ENCODE results near the gene PTPRR.

Gene PTPRR

GRCh38 chr12:70648831-70649230 lies 271.7 kb downstream of the PTPRR start:
- TF ChIP-seq POLR2AphosphoS5 (IDR thresholded peaks at IDR 0.05; ENCODE audit: low read depth, low read length) (no peak), TAF1 (IDR thresholded peaks at IDR 0.05; ENCODE audit: borderline replicate concordance, insufficient read depth, low read length) (no peak), FOXP2 (optimal IDR thresholded peaks at IDR 0.05; ENCODE audit: borderline replicate concordance, extremely low read depth, extremely low read length, insufficient read depth) (no peak), SIN3A (IDR thresholded peaks at IDR 0.05; ENCODE audit: borderline replicate concordance, insufficient read depth, low read length) (no peak)
- TF ChIP-seq, protein P1, sequence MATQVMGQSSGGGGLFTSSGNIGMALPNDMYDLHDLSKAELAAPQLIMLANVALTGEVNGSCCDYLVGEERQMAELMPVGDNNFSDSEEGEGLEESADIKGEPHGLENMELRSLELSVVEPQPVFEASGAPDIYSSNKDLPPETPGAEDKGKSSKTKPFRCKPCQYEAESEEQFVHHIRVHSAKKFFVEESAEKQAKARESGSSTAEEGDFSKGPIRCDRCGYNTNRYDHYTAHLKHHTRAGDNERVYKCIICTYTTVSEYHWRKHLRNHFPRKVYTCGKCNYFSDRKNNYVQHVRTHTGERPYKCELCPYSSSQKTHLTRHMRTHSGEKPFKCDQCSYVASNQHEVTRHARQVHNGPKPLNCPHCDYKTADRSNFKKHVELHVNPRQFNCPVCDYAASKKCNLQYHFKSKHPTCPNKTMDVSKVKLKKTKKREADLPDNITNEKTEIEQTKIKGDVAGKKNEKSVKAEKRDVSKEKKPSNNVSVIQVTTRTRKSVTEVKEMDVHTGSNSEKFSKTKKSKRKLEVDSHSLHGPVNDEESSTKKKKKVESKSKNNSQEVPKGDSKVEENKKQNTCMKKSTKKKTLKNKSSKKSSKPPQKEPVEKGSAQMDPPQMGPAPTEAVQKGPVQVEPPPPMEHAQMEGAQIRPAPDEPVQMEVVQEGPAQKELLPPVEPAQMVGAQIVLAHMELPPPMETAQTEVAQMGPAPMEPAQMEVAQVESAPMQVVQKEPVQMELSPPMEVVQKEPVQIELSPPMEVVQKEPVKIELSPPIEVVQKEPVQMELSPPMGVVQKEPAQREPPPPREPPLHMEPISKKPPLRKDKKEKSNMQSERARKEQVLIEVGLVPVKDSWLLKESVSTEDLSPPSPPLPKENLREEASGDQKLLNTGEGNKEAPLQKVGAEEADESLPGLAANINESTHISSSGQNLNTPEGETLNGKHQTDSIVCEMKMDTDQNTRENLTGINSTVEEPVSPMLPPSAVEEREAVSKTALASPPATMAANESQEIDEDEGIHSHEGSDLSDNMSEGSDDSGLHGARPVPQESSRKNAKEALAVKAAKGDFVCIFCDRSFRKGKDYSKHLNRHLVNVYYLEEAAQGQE (IDR thresholded peaks at IDR 0.05; ENCODE audit: insufficient read depth in 1 of 2, low read depth in 2 of 2, low read length in 2 of 2), result no peak

DNA sequence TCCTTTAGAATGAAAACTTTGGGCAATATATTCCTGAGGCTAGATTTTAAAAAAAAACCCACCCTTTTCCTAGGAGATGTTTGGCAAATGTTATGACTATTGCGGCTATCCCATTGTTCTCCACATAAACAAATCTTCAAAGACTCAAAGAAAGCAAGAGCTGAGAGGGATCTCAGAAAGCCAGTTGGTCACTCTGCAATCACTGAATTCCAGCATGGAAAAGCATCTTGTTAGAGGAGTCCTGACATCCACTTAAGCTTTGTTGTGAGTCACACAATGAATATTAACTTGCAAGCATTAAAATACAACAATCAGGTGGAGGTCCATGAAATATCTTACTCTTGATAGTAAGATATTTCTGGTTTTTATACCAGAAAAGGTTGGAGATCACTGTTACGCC lies 272.3 kb downstream of the PTPRR start:
- TF ChIP-seq POLR2AphosphoS5 (IDR thresholded peaks at IDR 0.05; ENCODE audit: low read depth, low read length) (no peak), SIN3A (IDR thresholded peaks at IDR 0.05; ENCODE audit: borderline replicate concordance, insufficient read depth, low read length) (no peak), FOXP2 (optimal IDR thresholded peaks at IDR 0.05; ENCODE audit: borderline replicate concordance, extremely low read depth, extremely low read length, insufficient read depth) (no peak), TAF1 (IDR thresholded peaks at IDR 0.05; ENCODE audit: borderline replicate concordance, insufficient read depth, low read length) (no peak)
- TF ChIP-seq, protein P1 (IDR thresholded peaks at IDR 0.05; ENCODE audit: insufficient read depth in 1 of 2, low read depth in 2 of 2, low read length in 2 of 2), result no peak

DNA sequence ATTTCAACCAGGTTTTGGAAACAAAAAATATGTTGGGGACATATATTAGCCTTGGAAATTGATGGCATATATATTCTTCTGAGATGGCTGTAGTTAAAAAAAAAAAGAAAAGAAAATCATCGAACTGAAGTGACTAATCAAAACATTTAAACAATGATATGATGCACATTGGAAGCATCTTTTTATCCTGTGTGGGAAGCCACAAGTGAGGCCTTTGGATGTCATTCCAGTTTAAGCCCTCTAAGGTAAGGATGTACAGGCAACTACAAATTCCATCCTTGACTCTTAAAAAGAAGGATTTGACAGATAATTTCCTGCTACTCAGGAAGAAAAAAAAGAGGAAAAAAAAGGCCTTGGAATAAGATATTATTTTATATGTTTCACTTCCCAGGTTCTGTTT lies 273.7 kb downstream of the PTPRR start:
- TF ChIP-seq POLR2AphosphoS5 (IDR thresholded peaks at IDR 0.05; ENCODE audit: low read depth, low read length) (no peak), TAF1 (IDR thresholded peaks at IDR 0.05; ENCODE audit: borderline replicate concordance, insufficient read depth, low read length) (no peak), FOXP2 (optimal IDR thresholded peaks at IDR 0.05; ENCODE audit: borderline replicate concordance, extremely low read depth, extremely low read length, insufficient read depth) (no peak), SIN3A (IDR thresholded peaks at IDR 0.05; ENCODE audit: borderline replicate concordance, insufficient read depth, low read length) (no peak)
- TF ChIP-seq, protein P1 (IDR thresholded peaks at IDR 0.05; ENCODE audit: insufficient read depth in 1 of 2, low read depth in 2 of 2, low read length in 2 of 2), result no peak

GRCh38 chr12:70645494-70646317 lies 274.8 kb downstream of the PTPRR start:
- TF ChIP-seq FOXP2 (optimal IDR thresholded peaks at IDR 0.05; ENCODE audit: borderline replicate concordance, extremely low read depth, extremely low read length, insufficient read depth), result no peak
- TF ChIP-seq, protein P1 (IDR thresholded peaks at IDR 0.05; ENCODE audit: insufficient read depth in 1 of 2, low read depth in 2 of 2, low read length in 2 of 2), result peak in 1 of 2 experiments; percentile 48; a peak in 1 of 4 replicates
